Activated naive CD4-positive, alpha-beta T cell treated with anti-CD3 and anti-CD28 coated beads, Interleukin-2, amount 10 ng/mL, durations not matched to agents 7 days and 5 days (primary cell): ENCODE data around the gene CC2D1B.

Experiments used
- CTCF ChIA-PET: fragments of 350-600 bp; sonication (Branson Sonifier 250); formaldehyde crosslinking; loops from one replicate; lab custom pipeline; 2021; ENCODE audit warnings: antibody characterized with exemption; lab: Charles Lee
- DNase-seq: peaks from one replicate; pipeline ENCODE4 v3.0.0-alpha.2; 2020
- H3K27ac Mint-ChIP-seq: one replicate; pipeline ENCODE4 v1.8.0; 2021; ENCODE audit warnings: mild to moderate bottlenecking, moderate library complexity, mixed read lengths
- H3K27me3 Mint-ChIP-seq: one replicate; pipeline ENCODE4 v1.8.0; 2021; ENCODE audit warnings: mild to moderate bottlenecking, mixed read lengths
- H3K36me3 Mint-ChIP-seq: one replicate; pipeline ENCODE4 v1.8.0; 2021; ENCODE audit warnings: mixed read lengths
- H3K4me1 Mint-ChIP-seq: one replicate; pipeline ENCODE4 v1.8.0; 2021; ENCODE audit warnings: mixed read lengths
- H3K4me3 Mint-ChIP-seq: one replicate; pipeline ENCODE4 v1.8.0; 2021; ENCODE audit warnings: mild to moderate bottlenecking, moderate library complexity, mixed read lengths
- H3K9me3 Mint-ChIP-seq: one replicate; pipeline ENCODE4 v1.8.0; 2021; ENCODE audit warnings: mixed read lengths

The CC2D1B gene

DNA sequence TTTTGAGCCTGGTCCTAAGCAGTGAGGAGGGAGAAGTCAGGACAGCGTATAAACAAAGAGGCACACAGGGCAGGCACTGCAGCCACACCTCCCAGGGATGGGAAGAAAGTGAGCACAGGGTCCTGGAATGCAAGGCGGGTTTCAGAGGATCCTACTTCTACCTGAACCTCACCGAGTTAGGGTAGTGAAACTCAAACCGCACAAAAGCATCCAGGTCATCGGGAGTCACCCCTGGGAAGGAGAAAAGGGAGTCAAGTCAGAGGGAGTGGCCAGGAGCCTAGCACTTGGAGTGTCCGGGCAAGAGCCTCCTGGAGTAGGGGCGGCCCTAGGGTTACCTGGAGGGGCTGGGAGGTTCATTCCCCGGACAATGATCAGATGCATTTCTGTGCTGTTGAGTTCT, 10.6 kb downstream of the CC2D1B start:
- DNase-seq, result no peak
- H3K4me1 Mint-ChIP-seq, result no peaks in the 10 kb centered on the region
- no peaks in the 10 kb centered on the region for H3K9me3 Mint-ChIP-seq
- no peaks in the 10 kb centered on the region for H3K27me3 Mint-ChIP-seq
- H3K4me3 Mint-ChIP-seq, result no peak overlapping the region
- CTCF ChIA-PET, result no interaction called here
- H3K27ac Mint-ChIP-seq, result peak overlapping the region; percentile 24
- H3K36me3 Mint-ChIP-seq, result peaks cover 61% of the 10 kb centered on the region

DNA sequence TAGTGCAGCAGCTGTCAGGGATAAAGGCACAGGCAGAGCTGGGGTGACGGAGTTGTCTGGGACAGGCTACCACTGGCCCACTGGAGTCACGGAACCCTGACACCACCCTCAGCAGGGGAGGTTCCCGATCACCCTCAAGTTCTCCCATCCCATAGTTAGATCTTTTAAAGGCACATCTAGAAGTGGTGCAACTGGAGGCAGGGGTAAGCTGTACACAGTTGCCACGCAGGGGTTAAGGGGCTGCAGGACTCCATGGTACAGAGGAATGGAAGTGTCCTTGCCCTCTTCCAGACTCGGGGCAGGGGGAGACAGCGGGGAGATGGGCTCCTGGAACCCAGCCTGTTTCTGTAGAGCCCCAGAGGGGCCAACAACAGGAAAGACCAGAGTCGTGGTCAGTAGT, 13.3 kb downstream of the CC2D1B start:
- no peaks in the 10 kb centered on the region for H3K9me3 Mint-ChIP-seq
- peaks cover 38% of the 10 kb centered on the region for H3K36me3 Mint-ChIP-seq
- H3K27me3 Mint-ChIP-seq, result no peaks in the 10 kb centered on the region
- CTCF ChIA-PET, result no interaction called here
- no peaks in the 10 kb centered on the region for H3K4me1 Mint-ChIP-seq
- no peak overlapping the region for H3K4me3 Mint-ChIP-seq
- H3K27ac Mint-ChIP-seq, result no peak overlapping the region
- DNase-seq, result no peak

DNA sequence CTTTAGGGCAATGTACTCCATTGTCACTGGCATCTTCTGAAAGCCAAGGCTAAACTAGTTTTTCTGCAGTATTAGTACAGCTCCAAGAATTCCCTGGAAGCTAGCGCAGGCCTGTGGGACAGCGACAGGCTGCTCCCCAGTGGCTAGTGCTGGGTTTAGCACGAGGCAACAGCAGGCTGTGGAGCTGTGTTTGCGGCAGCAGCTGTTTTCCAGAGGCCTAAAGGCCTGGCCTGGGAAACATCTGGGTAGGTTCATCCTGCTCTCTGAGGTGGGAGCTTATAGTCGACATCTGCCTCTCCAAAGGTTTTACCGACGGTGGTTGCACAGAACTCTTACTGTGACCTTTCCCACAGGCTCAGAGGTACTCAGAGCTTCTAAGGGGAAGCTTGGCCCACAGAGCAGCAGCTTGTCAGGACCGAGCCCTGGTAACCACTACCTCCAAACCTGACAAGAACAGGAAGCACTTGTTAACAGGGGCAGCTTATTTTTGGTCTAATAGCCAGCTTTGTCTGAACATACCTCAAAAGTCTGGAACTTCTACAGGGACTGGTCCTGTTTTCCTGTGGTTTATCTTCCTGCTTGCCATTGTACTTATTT, 17.2 kb downstream of the CC2D1B start:
- Mint-ChIP-seq H3K36me3 (peaks cover 12% of the 10 kb centered on the region), H3K9me3 (no peaks in the 10 kb centered on the region), H3K4me3 (no peak overlapping the region), H3K4me1 (no peaks in the 10 kb centered on the region), H3K27ac (no peak overlapping the region), H3K27me3 (no peaks in the 10 kb centered on the region)
- CTCF ChIA-PET, result interaction anchor here (0.6 kb wide), 1 partner anchor 20 kb away, joined by 3 read pairs; no protein-coding TSS in a partner anchor
- no peak for DNase-seq

DNA sequence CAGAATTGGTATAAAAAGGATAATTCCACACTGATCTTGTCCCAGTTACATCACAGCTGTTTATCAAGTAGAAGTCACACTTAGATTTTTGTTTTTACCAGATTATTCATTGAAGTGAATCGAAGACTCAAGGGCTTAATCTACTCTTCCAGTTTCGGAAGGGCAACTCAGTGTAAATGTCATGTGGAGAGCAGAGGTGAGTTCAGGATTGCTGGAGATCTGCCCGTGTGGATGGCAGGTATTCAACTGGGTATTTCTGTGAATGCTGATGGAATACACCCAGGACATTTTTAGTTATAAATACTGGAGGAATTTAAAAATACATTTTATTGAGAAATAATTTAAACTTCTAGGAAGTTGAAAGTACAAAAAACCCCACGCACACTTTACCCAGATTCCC, 19.4 kb downstream of the CC2D1B start:
- no peaks in the 10 kb centered on the region for H3K4me1 Mint-ChIP-seq
- CTCF ChIA-PET, result no interaction called here
- H3K4me3 Mint-ChIP-seq, result no peak overlapping the region
- H3K9me3 Mint-ChIP-seq, result no peaks in the 10 kb centered on the region
- no peak for DNase-seq
- peak overlapping the region; percentile 33 for H3K27ac Mint-ChIP-seq
- H3K36me3 Mint-ChIP-seq, result no peaks in the 10 kb centered on the region
- H3K27me3 Mint-ChIP-seq, result no peaks in the 10 kb centered on the region

DNA sequence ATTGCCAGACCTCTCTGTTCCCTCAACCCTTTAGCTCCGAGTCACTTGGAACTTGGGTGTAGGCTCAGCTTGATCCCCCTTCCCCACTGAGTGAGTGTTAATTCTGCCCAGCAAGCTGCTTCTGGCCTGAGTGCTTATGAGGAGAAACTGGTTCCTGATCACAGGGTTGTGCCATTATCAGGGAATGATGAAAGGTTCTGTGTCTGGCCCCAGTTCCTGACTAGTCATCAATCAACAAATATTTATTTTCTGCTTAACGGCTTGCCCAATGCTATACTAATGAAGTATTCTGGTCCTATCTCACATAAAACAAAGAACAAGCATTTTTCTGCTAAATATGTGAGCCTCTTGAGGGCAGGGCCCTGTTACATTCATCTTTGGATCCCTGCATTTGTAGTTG, 20.8 kb downstream of the CC2D1B start:
- CTCF ChIA-PET, result no interaction called here
- Mint-ChIP-seq H3K4me3 (no peak overlapping the region), H3K36me3 (no peaks in the 10 kb centered on the region), H3K9me3 (no peaks in the 10 kb centered on the region), H3K4me1 (no peaks in the 10 kb centered on the region), H3K27ac (no peak overlapping the region), H3K27me3 (no peaks in the 10 kb centered on the region)
- DNase-seq, result no peak

DNA sequence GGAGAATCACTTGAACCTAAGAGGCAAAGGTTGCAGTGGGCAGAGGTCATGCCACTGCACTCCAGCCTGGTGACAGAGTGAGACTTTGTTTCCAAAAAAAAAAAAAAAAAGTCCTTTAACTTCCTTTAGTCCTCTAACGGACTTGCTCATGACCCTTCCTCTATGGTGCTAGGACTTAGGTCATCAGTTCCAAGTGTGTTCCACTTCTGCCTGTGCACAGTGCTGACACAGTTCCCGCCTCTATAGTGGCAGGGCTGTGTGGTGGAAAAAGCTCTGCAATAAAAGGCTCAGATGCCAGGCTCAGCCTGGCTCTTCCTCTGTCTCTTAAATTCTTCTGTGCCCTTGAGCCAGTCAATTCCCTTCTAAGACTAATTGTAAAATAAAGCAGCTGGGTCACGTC, 22.0 kb downstream of the CC2D1B start:
- no peaks in the 10 kb centered on the region for H3K4me1 Mint-ChIP-seq

DNA sequence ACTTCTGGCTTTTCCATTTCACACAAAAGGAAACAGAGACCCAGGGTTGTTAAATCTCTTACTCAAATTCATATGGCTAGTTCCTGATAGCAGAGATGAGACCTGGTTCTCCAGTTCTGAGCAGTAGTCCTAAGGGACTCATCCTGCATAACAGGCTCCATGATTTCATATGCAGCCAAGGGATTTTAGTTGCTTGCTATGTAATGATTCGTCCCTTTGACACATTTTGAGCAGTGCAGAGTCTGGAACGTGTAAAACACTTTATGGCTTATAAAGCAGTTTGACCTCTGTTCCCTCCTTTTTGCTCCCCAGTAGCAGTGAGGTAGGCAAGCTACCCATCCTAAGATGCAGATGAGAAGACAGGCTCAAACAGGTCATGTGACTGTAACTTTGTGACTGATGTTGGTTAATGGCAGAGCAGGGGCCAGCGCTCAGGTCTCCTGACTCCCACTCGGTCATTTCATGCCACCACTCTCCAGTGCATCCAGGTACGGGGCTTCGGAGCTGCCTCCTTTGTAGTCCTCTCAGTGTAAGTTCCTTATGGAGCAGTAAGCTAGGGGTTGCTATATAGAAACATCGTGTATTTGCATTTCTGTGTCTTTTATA, 24.2 kb downstream of the CC2D1B start:
- CTCF ChIA-PET, result no interaction called here
- Mint-ChIP-seq H3K27ac (no peak overlapping the region), H3K36me3 (no peaks in the 10 kb centered on the region), H3K9me3 (no peaks in the 10 kb centered on the region), H3K27me3 (no peaks in the 10 kb centered on the region), H3K4me3 (no peak overlapping the region), H3K4me1 (no peaks in the 10 kb centered on the region)
- no peak for DNase-seq

More for the DNA sequence above, 22.0 kb downstream of the CC2D1B start:
- Mint-ChIP-seq H3K27me3 (no peaks in the 10 kb centered on the region), H3K4me3 (no peak overlapping the region), H3K27ac (no peak overlapping the region), H3K36me3 (no peaks in the 10 kb centered on the region), H3K9me3 (no peaks in the 10 kb centered on the region)
- DNase-seq, result no peak
- CTCF ChIA-PET, result interaction anchor here (0.7 kb wide), 1 partner anchor 9 kb away, joined by 4 read pairs; no protein-coding TSS in a partner anchor

DNA sequence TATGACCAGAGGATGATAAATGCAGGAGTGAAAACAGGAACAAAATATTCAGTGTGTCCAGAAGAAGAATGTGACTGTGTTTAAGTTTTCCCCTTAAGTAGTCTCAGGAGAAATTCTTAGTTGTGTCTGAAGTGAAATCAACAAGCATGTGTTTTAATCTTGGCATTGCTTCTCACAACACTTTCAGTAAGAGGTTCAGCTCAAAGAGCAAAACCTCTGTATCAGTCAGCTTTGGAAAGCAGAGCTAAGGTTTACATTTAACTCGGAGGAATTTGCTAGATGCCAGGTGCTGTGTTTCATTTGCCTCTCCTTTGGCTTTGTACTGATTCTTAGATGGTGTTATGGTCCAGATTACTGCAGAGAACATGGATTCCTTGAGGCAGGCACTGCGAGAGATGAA, 28.6 kb downstream of the CC2D1B start:
- CTCF ChIA-PET, result no interaction called here
- no peak overlapping the region for H3K4me3 Mint-ChIP-seq
- H3K36me3 Mint-ChIP-seq, result no peaks in the 10 kb centered on the region
- no peaks in the 10 kb centered on the region for H3K4me1 Mint-ChIP-seq
- H3K9me3 Mint-ChIP-seq, result no peaks in the 10 kb centered on the region
- no peak for DNase-seq
- H3K27ac Mint-ChIP-seq, result no peak overlapping the region
- H3K27me3 Mint-ChIP-seq, result no peaks in the 10 kb centered on the region

DNA sequence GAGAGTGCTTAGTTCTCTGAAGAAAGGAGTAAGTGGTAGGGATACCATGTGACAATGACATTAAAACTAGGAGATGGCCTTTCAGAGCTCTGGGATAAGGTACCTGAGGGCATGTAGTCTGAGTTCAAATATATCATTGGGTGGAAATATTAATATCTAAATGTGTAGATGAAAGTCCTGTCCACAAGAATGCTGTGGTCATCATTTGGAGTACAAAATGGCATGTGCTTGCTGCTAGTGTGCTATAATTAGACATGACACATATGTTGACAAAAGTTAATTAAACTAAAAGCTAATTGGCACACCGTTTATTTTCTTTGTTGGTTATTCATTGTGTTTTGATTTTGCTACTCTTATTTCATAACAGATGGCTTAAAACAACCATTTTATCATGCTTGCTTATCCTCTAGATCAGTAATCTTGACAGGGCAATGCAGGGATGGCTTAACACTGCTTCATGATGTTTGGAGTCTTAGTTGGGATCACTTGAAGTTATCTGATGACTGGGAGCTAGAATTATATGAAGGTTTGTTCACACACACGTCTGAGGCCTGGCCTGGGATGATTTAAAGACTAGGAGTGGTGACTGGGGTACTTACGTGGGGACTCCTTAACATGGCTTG, 31.0 kb downstream of the CC2D1B start:
- H3K36me3 Mint-ChIP-seq, result no peaks in the 10 kb centered on the region
- H3K27me3 Mint-ChIP-seq, result no peaks in the 10 kb centered on the region
- no peak overlapping the region for H3K4me3 Mint-ChIP-seq
- peaks cover 11% of the 10 kb centered on the region for H3K4me1 Mint-ChIP-seq
- CTCF ChIA-PET, result interaction anchor here (0.7 kb wide), 1 partner anchor 9 kb away, joined by 4 read pairs; no protein-coding TSS in a partner anchor
- no peaks in the 10 kb centered on the region for H3K9me3 Mint-ChIP-seq
- DNase-seq, result no peak
- H3K27ac Mint-ChIP-seq, result no peak overlapping the region

DNA sequence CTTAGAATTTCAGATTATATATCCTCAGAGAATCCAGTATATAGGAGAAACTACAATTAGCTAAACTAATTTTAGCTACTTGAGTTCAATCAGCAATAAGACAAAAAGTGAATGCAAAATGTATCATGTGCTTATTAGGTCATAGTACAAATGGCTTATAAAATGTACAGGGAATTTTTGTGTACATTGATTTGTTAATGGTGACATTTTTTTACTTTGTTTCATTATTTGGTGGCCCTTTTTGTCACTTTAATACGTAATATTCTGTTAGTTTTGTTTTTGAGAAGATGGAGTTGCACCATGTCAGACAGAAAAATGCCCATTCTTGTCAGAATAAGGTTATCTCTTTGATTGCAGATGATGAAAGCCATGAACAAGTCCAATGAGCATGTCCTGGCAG, 33.6 kb downstream of the CC2D1B start:
- no peaks in the 10 kb centered on the region for H3K9me3 Mint-ChIP-seq
- H3K27me3 Mint-ChIP-seq, result no peaks in the 10 kb centered on the region
- DNase-seq, result no peak
- H3K27ac Mint-ChIP-seq, result no peak overlapping the region
- peaks cover 18% of the 10 kb centered on the region for H3K4me1 Mint-ChIP-seq
- peaks cover 2% of the 10 kb centered on the region for H3K36me3 Mint-ChIP-seq
- CTCF ChIA-PET, result no interaction called here
- H3K4me3 Mint-ChIP-seq, result no peak overlapping the region

DNA sequence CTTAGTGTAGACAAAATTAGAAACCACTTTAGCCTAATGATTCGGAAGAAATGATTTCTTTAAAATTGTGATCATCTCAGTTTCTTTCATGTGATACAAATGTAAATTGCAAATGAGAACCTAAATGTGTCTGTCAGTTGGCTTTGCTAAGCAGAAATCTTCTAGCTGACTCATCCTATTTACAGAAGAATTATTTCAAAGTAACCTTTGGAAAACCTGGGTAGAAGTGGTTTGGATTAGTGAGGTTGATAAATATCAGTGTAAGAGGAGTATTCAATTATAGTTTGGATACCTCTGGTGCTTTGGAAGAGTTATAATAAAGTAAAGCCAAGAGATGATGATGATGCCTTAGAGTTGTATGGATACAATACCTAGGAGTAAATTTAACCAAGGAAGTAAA, 37.4 kb downstream of the CC2D1B start:
- H3K4me3 Mint-ChIP-seq, result no peak overlapping the region
- H3K9me3 Mint-ChIP-seq, result no peaks in the 10 kb centered on the region
- no peak overlapping the region for H3K27ac Mint-ChIP-seq
- DNase-seq, result no peak
- CTCF ChIA-PET, result no interaction called here
- H3K27me3 Mint-ChIP-seq, result no peaks in the 10 kb centered on the region
- peaks cover 18% of the 10 kb centered on the region for H3K4me1 Mint-ChIP-seq
- H3K36me3 Mint-ChIP-seq, result peaks cover 2% of the 10 kb centered on the region

DNA sequence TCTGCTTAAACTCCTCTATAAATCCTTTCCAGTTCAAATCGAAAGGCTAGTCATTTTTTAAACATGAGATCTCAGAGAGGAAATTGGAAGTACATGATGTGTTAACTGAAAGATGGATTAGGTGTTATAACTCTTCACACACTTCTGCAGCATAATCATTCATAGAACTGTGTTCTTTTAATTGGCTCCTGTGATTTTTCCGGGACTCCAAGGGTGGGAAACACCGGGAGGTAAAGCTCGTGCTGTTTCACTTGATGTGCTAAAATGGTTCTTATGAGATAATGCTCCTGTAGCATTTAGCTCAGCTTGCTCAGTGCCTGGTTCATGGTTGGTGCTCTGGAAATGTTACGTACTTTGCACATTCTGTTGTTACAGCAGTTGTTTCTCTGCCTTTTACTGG, 40.2 kb downstream of the CC2D1B start:
- Mint-ChIP-seq H3K9me3 (no peaks in the 10 kb centered on the region), H3K4me3 (no peak overlapping the region), H3K4me1 (peaks cover 15% of the 10 kb centered on the region), H3K27me3 (no peaks in the 10 kb centered on the region), H3K27ac (no peak overlapping the region), H3K36me3 (peaks cover 2% of the 10 kb centered on the region)
- DNase-seq, result no peak
- CTCF ChIA-PET, result no interaction called here

DNA sequence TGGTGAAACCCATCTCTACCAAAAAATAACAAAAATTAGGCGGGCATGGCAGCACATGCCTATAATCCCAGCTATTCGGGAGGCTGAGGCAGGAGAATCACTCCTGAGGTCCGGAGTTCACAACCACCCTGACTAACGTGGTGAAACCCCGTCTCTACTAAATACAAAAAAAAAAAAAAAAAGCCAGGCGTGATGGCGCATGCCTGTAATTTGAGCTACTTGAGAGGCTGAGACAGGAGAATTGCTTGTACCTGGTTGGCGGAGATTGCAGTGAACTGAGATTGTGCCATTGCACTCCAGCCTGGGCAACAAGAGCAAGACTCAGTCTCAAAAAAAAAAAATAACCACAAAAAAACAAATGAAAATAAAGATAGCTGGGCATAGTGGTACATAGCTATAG, 42.3 kb downstream of the CC2D1B start:
- no peak overlapping the region for H3K4me3 Mint-ChIP-seq
- no peaks in the 10 kb centered on the region for H3K27me3 Mint-ChIP-seq
- H3K36me3 Mint-ChIP-seq, result no peaks in the 10 kb centered on the region
- CTCF ChIA-PET, result no interaction called here
- H3K4me1 Mint-ChIP-seq, result peaks cover 1% of the 10 kb centered on the region
- no peak overlapping the region for H3K27ac Mint-ChIP-seq
- DNase-seq, result no peak
- no peaks in the 10 kb centered on the region for H3K9me3 Mint-ChIP-seq

DNA sequence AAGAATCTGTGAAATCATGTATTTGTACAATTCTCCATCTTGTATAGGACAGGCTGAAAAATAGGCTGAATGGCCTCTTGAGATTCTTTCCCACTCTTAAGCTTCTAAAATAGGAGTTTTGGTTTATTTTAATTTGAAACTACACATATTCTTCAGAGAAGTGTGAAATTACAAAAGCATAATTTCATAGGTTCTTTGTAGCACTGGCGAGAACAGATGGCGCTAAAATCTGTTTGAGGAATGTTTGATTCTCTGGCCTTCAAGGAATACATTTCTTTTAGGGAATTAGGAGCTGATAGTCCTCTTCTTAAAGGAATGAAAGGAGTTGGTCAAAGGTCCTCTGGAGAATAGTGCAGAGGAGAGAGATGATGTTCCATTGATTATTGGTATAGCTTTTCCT, 44.9 kb downstream of the CC2D1B start:
- H3K4me1 Mint-ChIP-seq, result no peaks in the 10 kb centered on the region
- H3K27ac Mint-ChIP-seq, result no peak overlapping the region
- no peak overlapping the region for H3K4me3 Mint-ChIP-seq
- H3K36me3 Mint-ChIP-seq, result no peaks in the 10 kb centered on the region
- CTCF ChIA-PET, result interaction anchor here (0.6 kb wide), 1 partner anchor 24 kb away, joined by 5 read pairs; no protein-coding TSS in a partner anchor
- no peaks in the 10 kb centered on the region for H3K9me3 Mint-ChIP-seq
- DNase-seq, result no peak
- no peaks in the 10 kb centered on the region for H3K27me3 Mint-ChIP-seq
